Muscle layer of colon (tissue), 2 donors: ENCODE data around the gene NSRP1.
"Not testable (repeated sequence)": the region's sequence is repeated elsewhere in the genome, so short reads cannot be mapped to it uniquely, and the experiment has no call there.

Experiments
- H3K27ac ChIP-seq: one replicate; pipeline ENCODE4 v1.7.0; 2013; ENCODE audit warnings: low read depth, mild to moderate bottlenecking, low read length, moderate library complexity
- H3K27me3 ChIP-seq, 2 donors: one replicate each; pipeline ENCODE4 v1.7.0; 2013; ENCODE audit warnings: low read length in 2 of 2, mild to moderate bottlenecking in 2 of 2; ENCODE audit not compliant: insufficient read depth in 2 of 2, control insufficient read depth in 1 of 2
- H3K36me3 ChIP-seq: one replicate; pipeline ENCODE4 v1.7.0; 2013; ENCODE audit warnings: mild to moderate bottlenecking, low read length; ENCODE audit not compliant: insufficient read depth
- H3K4me1 ChIP-seq: one replicate; pipeline ENCODE4 v1.7.0; 2013; ENCODE audit warnings: mild to moderate bottlenecking, low read length; ENCODE audit not compliant: insufficient read depth
- H3K4me3 ChIP-seq, 2 donors: one replicate each; pipeline ENCODE4 v1.7.0; 2013; ENCODE audit warnings: low read length in 2 of 2, low read depth in 1 of 2, mild to moderate bottlenecking in 1 of 2, moderate library complexity in 1 of 2
- H3K9ac ChIP-seq: one replicate; pipeline ENCODE4 v1.7.0; 2013; ENCODE audit warnings: low read length
- H3K9me3 ChIP-seq: one replicate; pipeline ENCODE4 v1.7.0; 2013; ENCODE audit warnings: mild to moderate bottlenecking, low read length
- donor health status: abdominal sarcoma.
- donor health status: Adenocarcinoma of cecum.

The NSRP1 gene

DNA sequence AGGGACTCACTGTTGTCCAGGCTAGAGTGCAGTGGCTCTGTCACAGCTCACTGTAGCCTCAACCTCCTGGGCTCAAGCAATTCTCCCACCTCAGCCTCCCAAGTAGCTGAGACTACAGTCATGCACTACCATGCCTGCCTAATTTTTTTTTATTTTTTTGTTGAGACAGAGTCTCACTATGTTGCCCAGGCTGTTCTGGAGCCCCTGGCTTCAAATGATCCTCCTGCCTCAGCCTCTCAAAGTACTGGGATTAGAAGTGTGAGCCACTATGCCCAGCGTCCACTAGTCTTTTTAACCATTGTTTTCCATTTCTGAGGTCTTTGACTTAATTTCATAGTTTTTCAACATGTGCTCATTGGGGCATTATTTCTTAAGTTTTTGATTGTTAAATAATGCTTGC lies 13.5 kb downstream of the NSRP1 start:
- Histone ChIP-seq H3K27ac (no peak overlapping the region), H3K9me3 (no peaks in the 10 kb centered on the region), H3K4me1 (no peaks in the 10 kb centered on the region), H3K36me3 (no peaks in the 10 kb centered on the region), H3K4me3 (no peak overlapping the region), H3K27me3 (no peaks in the 10 kb centered on the region), H3K9ac (no peak overlapping the region)

- no peaks in the 10 kb centered on the region for H3K9me3 ChIP-seq
- no peak overlapping the region for H3K4me3 ChIP-seq
- no peak overlapping the region for H3K9ac ChIP-seq
- no peaks in the 10 kb centered on the region for H3K27me3 ChIP-seq
- H3K27ac ChIP-seq = no peak overlapping the region
- no peaks in the 10 kb centered on the region for H3K4me1 ChIP-seq
- no peaks in the 10 kb centered on the region for H3K36me3 ChIP-seq
These were observed 16.0 kb downstream of the NSRP1 start for GRCh38 chr17:30132615-30133014.

DNA sequence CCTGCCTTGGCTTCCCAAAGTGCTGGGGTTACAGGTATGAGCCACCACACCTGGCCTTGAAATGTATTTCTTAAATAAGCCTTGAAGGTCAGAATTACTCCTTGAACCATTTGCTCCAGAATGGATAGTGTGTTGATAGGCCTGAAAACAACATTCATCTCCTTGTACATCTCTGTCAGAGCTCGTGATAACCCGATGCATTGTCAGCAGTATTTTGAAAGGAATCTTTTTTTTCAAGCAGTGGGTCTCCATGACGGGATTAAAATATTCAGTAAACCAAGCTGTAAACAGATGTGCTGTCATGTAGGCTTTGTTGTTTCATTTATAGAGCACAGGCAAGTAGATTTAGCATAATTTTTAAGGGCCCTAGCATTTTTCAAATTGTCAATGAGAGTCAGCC lies 16.6 kb downstream of the NSRP1 start:
- H3K9ac ChIP-seq = no peak overlapping the region
- H3K27me3 ChIP-seq = no peaks in the 10 kb centered on the region
- no peak overlapping the region for H3K27ac ChIP-seq
- no peaks in the 10 kb centered on the region for H3K36me3 ChIP-seq
- no peaks in the 10 kb centered on the region for H3K9me3 ChIP-seq
- H3K4me1 ChIP-seq = no peaks in the 10 kb centered on the region
- H3K4me3 ChIP-seq = no peak overlapping the region

DNA sequence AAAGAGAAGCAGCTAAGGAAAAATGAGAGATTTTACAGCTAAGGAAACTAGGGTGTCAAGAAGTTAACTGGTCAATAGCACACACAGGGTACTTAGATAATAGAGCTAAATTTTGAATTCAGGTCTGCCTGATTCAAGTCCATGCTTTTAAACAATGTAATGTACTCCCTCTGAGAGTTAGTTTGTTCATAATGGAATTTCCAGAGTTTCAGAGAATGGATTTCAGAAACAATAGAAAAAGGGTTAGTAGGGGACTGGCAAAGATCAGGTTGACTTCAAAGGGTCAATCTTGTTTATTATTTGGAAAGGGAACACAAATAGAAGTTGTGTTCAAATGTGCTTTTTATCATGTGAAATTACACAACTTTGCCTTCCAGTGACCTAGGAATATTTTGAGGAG lies 17.9 kb downstream of the NSRP1 start:
- Histone ChIP-seq H3K36me3 (no peaks in the 10 kb centered on the region), H3K27me3 (no peaks in the 10 kb centered on the region), H3K4me1 (no peaks in the 10 kb centered on the region), H3K9me3 (no peaks in the 10 kb centered on the region), H3K9ac (no peak overlapping the region), H3K4me3 (no peak overlapping the region), H3K27ac (no peak overlapping the region)

GRCh38 chr17:30137158-30137557 lies 20.5 kb downstream of the NSRP1 start:
- no peak overlapping the region for H3K4me3 ChIP-seq
- no peaks in the 10 kb centered on the region for H3K36me3 ChIP-seq
- no peaks in the 10 kb centered on the region for H3K4me1 ChIP-seq
- no peaks in the 10 kb centered on the region for H3K9me3 ChIP-seq
- no peak overlapping the region for H3K27ac ChIP-seq
- H3K27me3 ChIP-seq = no peaks in the 10 kb centered on the region
- H3K9ac ChIP-seq = no peak overlapping the region

DNA sequence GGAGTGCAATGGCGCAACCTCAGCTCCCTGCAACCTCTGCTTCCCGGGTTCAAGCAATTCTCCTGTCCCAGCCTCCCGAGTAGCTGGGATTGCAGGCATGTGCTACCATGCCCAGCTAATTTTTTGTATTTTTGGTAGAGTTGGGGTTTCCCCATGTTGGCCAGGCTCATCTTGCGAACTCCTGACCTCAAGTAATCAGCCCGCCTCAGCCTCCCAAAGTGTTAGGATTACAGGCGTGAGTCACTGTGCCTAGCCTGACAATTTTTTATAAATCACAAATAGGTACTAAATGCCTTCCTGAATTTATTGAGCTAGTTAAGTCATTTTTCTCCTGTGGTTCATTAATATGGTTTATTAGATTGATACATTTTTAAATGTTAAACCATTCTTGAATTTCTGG lies 31.2 kb downstream of the NSRP1 start:
- H3K36me3 ChIP-seq, H3K4me3 ChIP-seq, H3K9ac ChIP-seq, H3K27me3 ChIP-seq, H3K27ac ChIP-seq, H3K4me1 ChIP-seq, H3K9me3 ChIP-seq: not testable (repeated sequence)

DNA sequence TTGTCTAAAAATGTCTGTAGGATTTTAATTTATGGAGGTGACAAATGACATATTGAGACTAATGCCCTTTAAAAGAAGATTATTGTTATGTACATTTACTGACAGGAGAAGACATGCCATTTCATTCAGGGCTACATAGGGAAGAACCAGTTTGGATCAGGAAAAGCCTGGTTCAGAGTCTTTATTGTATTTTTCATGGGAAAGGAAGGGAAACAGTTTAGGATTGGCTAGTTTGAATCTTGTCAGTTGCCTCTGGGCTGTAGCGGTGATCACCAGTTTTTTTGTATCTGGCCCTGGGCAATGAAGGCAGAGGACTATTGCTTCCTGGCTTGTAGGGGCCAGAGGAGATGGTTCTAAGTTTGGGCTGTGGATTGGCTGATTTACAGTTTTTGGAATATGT lies 31.8 kb downstream of the NSRP1 start:
- H3K9ac ChIP-seq = no peak overlapping the region
- no peaks in the 10 kb centered on the region for H3K9me3 ChIP-seq
- no peaks in the 10 kb centered on the region for H3K27me3 ChIP-seq
- H3K36me3 ChIP-seq = no peaks in the 10 kb centered on the region
- no peaks in the 10 kb centered on the region for H3K4me1 ChIP-seq
- H3K27ac ChIP-seq = no peak overlapping the region
- H3K4me3 ChIP-seq = no peak overlapping the region

- no peaks in the 10 kb centered on the region for H3K27me3 ChIP-seq
- no peaks in the 10 kb centered on the region for H3K9me3 ChIP-seq
- no peak overlapping the region for H3K9ac ChIP-seq
- no peaks in the 10 kb centered on the region for H3K4me1 ChIP-seq
- no peaks in the 10 kb centered on the region for H3K36me3 ChIP-seq
- H3K4me3 ChIP-seq = no peak overlapping the region
- no peak overlapping the region for H3K27ac ChIP-seq
These were observed 34.9 kb downstream of the NSRP1 start for GRCh38 chr17:30151471-30151870.

DNA sequence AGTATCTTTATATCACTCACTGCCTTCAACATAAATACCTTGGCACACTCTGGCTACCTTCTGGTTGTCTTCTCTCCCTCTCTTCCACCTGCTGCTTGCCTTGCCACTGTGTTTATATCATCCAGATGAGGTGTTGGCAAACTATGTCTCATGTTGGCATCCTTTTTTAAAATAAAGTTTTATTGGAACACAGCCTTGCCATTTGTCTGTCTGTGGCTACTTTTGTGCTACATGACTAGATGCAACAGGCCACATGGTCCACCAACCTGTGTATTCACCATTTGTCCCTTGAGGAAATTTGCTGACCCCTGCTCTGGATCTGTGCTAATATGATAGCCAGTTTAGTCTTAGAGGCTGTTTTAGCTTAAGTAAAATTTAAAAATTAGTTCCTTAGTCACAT lies 36.8 kb downstream of the NSRP1 start:
- H3K9ac ChIP-seq = no peak overlapping the region
- H3K27me3 ChIP-seq = no peaks in the 10 kb centered on the region
- H3K27ac ChIP-seq = no peak overlapping the region
- peaks cover 4% of the 10 kb centered on the region for H3K36me3 ChIP-seq
- H3K9me3 ChIP-seq = peaks cover 1% of the 10 kb centered on the region
- H3K4me1 ChIP-seq = no peaks in the 10 kb centered on the region
- H3K4me3 ChIP-seq = no peak overlapping the region

GRCh38 chr17:30155389-30155788 lies 38.8 kb downstream of the NSRP1 start:
- H3K27ac ChIP-seq = no peak overlapping the region
- no peak overlapping the region for H3K4me3 ChIP-seq
- no peaks in the 10 kb centered on the region for H3K27me3 ChIP-seq
- H3K4me1 ChIP-seq = no peaks in the 10 kb centered on the region
- H3K9ac ChIP-seq = no peak overlapping the region
- H3K9me3 ChIP-seq = peaks cover 9% of the 10 kb centered on the region
- peaks cover 4% of the 10 kb centered on the region for H3K36me3 ChIP-seq

DNA sequence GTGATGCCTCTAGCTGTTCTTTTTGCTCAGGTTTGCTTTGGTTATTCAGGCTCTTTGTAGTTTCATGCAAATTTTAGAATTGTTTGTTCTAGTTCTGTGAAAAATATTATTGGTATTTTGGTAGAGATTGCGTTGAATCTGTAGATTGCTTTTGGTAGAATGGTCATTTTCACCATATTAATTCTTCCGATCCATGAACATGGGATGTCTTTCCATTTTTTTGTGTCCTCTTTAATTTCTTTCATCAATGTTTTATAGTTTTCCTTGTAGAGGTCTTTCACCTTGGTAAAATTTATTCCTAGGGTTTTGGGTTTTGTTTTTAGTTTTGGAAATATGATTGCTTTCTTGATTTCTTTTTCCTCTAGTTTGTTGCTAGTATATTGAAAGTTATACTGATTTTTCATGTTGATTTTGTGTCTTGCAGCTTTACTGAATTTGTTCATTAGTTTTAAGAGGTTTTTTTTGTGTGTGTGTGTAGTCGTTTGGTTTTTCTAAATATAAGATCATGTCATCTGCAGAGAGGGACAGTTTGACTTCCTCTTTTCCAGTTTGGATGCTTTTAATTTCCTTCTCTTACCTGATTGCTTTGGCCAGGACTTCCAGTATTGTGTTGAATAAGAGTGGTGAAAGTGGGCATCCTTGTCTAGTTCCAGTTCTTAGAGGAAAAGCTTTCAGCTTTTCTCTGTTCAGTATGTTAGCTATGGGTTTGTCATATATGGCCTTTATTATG lies 42.4 kb downstream of the NSRP1 start:
- no peak overlapping the region for H3K4me3 ChIP-seq
- H3K36me3 ChIP-seq = peaks cover 7% of the 10 kb centered on the region
- peaks cover 9% of the 10 kb centered on the region for H3K9me3 ChIP-seq
- H3K27me3 ChIP-seq = no peaks in the 10 kb centered on the region
- H3K27ac ChIP-seq = no peak overlapping the region
- no peak overlapping the region for H3K9ac ChIP-seq
- no peaks in the 10 kb centered on the region for H3K4me1 ChIP-seq

GRCh38 chr17:30160419-30161172 lies 44.0 kb downstream of the NSRP1 start:
- Histone ChIP-seq H3K9ac (no peak overlapping the region), H3K4me1 (no peaks in the 10 kb centered on the region), H3K27me3 (no peaks in the 10 kb centered on the region), H3K4me3 (no peak overlapping the region), H3K27ac (no peak overlapping the region), H3K9me3 (peaks cover 9% of the 10 kb centered on the region), H3K36me3 (peaks cover 11% of the 10 kb centered on the region)
